NCI-H2196 (cell line): ENCODE measurements around the gene VRK2.

Source experiments
- DNase-seq: peaks from one replicate; lab custom pipeline; 2025; ENCODE audit not compliant: unreplicated experiment; lab: John Stamatoyannopoulos, UW

VRK2 gene

GRCh38 chr2:58046585-58047372 lies at the start of gene VRK2:
Gene VRK2, plus strand, starts transcription at chr2:58046806. Its CDS starts 2,026 bp downstream, at chr2:58048832.
- peak; percentile 64 for DNase-seq

GRCh38 chr2:58006256-58006951 lies 40.2 kb upstream of the VRK2 start:
- DNase-seq: no peak

- DNase-seq: no peak
These were observed 39.7 kb upstream of the VRK2 start for GRCh38 chr2:58006952-58007284.

- no peak for DNase-seq
These were observed 36.0 kb upstream of the VRK2 start for GRCh38 chr2:58010599-58010998.

- no peak for DNase-seq
These were observed 27.4 kb upstream of the VRK2 start for GRCh38 chr2:58019229-58019628.

- no peak for DNase-seq
These were observed 21.3 kb upstream of the VRK2 start for GRCh38 chr2:58025150-58025933.

GRCh38 chr2:58027029-58027428 lies 19.6 kb upstream of the VRK2 start:
- no peak for DNase-seq

- DNase-seq: no peak
These were observed 15.8 kb upstream of the VRK2 start for GRCh38 chr2:58030771-58031170.

- DNase-seq: no peak
These were observed 14.4 kb upstream of the VRK2 start for GRCh38 chr2:58032016-58032763.

GRCh38 chr2:58032764-58033080 lies 13.9 kb upstream of the VRK2 start:
- DNase-seq: no peak

- DNase-seq: no peak
These were observed 13.1 kb upstream of the VRK2 start for GRCh38 chr2:58033530-58033929.

GRCh38 chr2:58035352-58035751 lies 11.3 kb upstream of the VRK2 start:
- no peak for DNase-seq

GRCh38 chr2:58039170-58039611 lies 7.4 kb upstream of the VRK2 start:
- no peak for DNase-seq

- peak; percentile 50 for DNase-seq
These were observed 4.1 kb upstream of the VRK2 start for GRCh38 chr2:58042486-58042970.

GRCh38 chr2:58044145-58044544 lies 2.5 kb upstream of the VRK2 start:
- no peak for DNase-seq

- no peak for DNase-seq
These were observed 849 bp upstream of the VRK2 start for GRCh38 chr2:58045580-58046334.

- DNase-seq: no peak
These were observed 346 bp upstream of the VRK2 start for GRCh38 chr2:58046335-58046584.

- no peak for DNase-seq
These were observed 848 bp downstream of the VRK2 start for GRCh38 chr2:58047373-58047935.

- DNase-seq: no peak
These were observed 1.4 kb downstream of the VRK2 start for GRCh38 chr2:58047961-58048360.

GRCh38 chr2:58051445-58051844 lies 4.8 kb downstream of the VRK2 start:
- no peak for DNase-seq
